GM19238 (cell line): ENCODE results near the gene GPRIN2.
"Not testable (repeated sequence)": the region's sequence is repeated elsewhere in the genome, so short reads cannot be mapped to it uniquely, and the experiment has no call there.

Experiments
- DNase-seq: peaks from one replicate; pipeline ENCODE4 v3.0.0; 2011; ENCODE audit warnings: low spot score; ENCODE audit not compliant: insufficient read length

GPRIN2 gene

GRCh38 chr10:46520941-46521340 lies 35.5 kb downstream of the GPRIN2 start:
- DNase-seq = no peak

GRCh38 chr10:46520381-46520780 lies 36.1 kb downstream of the GPRIN2 start:
- DNase-seq = no peak

- no peak for DNase-seq
Observed at GRCh38 chr10:46518028-46518725, 38.3 kb downstream of the GPRIN2 start.

GRCh38 chr10:46517541-46517940 lies 38.9 kb downstream of the GPRIN2 start:
- no peak for DNase-seq

- no peak for DNase-seq
Observed at GRCh38 chr10:46516660-46517416, 39.6 kb downstream of the GPRIN2 start.

GRCh38 chr10:46515793-46516192 lies 40.7 kb downstream of the GPRIN2 start:
- no peak for DNase-seq

- DNase-seq = no peak
Observed at GRCh38 chr10:46515366-46515765, 41.1 kb downstream of the GPRIN2 start.

GRCh38 chr10:46514899-46515298 lies 41.6 kb downstream of the GPRIN2 start:
- no peak for DNase-seq

- DNase-seq = no peak
Observed at GRCh38 chr10:46514431-46514861, 42.0 kb downstream of the GPRIN2 start.

GRCh38 chr10:46513333-46513732 lies 43.1 kb downstream of the GPRIN2 start:
- not testable (repeated sequence) for DNase-seq

GRCh38 chr10:46512725-46513124 lies 43.7 kb downstream of the GPRIN2 start:
- not testable (repeated sequence) for DNase-seq

- not testable (repeated sequence) for DNase-seq
Observed at GRCh38 chr10:46512002-46512401, 44.5 kb downstream of the GPRIN2 start.
